Stimulated activated naive CD8-positive, alpha-beta T cell treated with anti-CD3 and anti-CD28 coated beads, Interleukin-15, Interleukin-2, amounts not matched to agents 100 ng/mL and 50 ng/mL, for 24 hours (primary cell): Measurements from ENCODE around the gene ZNF775.
A peak's percentile ranks its signal among the peaks of the same experiment; 100 is the strongest.

Source experiments
- H3K27ac Mint-ChIP-seq: one replicate; pipeline ENCODE4 v1.8.0; 2021; ENCODE audit warnings: mild to moderate bottlenecking, mixed read lengths
- H3K27me3 Mint-ChIP-seq: one replicate; pipeline ENCODE4 v1.8.0; 2021; ENCODE audit warnings: mixed read lengths
- H3K36me3 Mint-ChIP-seq: one replicate; pipeline ENCODE4 v1.8.0; 2021; ENCODE audit warnings: low read depth, mixed read lengths
- H3K4me1 Mint-ChIP-seq: one replicate; pipeline ENCODE4 v1.8.0; 2021; ENCODE audit warnings: low read depth, mixed read lengths
- H3K4me3 Mint-ChIP-seq: one replicate; pipeline ENCODE4 v1.8.0; 2021; ENCODE audit warnings: mild to moderate bottlenecking, mixed read lengths
- H3K9me3 Mint-ChIP-seq: one replicate; pipeline ENCODE4 v1.8.0; 2021; ENCODE audit warnings: mixed read lengths

ZNF775 gene

DNA sequence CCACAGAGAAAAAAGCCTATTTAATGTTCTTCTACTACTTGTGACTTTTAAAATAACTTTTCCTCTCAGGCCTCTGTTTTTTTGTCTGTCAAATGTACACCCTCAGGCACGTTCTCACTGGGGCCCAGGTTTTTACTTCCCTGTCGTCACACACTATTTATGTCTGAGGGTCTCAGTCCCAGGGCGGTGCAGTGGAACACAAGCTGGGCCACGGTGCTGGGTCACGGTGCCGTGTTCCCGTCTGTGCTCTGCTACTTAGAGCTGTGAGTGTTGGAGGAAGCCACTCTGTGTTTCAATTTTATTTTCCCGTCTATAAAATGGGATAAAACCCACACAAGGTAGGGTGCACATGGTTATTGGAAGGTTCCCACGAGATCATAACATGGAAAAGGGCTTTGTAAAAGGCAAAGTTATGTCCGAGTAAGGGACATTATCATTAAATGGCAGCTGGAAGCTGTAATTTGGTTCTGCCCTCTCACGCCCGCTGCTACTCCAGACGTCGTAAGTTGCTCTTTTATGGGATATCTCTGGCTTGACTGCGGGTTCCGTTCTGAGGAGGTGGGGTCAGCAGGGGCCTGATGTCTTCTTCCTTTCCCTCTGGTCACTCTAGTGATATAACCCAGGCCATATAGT lies 25.2 kb downstream of the ZNF775 start:
- H3K36me3 Mint-ChIP-seq: peaks cover 10% of the 10 kb centered on the region
- H3K4me1 Mint-ChIP-seq: peaks cover 71% of the 10 kb centered on the region
- no peaks in the 10 kb centered on the region for H3K9me3 Mint-ChIP-seq
- peak overlapping the region; percentile 89 for H3K4me3 Mint-ChIP-seq
- H3K27ac Mint-ChIP-seq: peak overlapping the region; percentile 90
- H3K27me3 Mint-ChIP-seq: no peaks in the 10 kb centered on the region

DNA sequence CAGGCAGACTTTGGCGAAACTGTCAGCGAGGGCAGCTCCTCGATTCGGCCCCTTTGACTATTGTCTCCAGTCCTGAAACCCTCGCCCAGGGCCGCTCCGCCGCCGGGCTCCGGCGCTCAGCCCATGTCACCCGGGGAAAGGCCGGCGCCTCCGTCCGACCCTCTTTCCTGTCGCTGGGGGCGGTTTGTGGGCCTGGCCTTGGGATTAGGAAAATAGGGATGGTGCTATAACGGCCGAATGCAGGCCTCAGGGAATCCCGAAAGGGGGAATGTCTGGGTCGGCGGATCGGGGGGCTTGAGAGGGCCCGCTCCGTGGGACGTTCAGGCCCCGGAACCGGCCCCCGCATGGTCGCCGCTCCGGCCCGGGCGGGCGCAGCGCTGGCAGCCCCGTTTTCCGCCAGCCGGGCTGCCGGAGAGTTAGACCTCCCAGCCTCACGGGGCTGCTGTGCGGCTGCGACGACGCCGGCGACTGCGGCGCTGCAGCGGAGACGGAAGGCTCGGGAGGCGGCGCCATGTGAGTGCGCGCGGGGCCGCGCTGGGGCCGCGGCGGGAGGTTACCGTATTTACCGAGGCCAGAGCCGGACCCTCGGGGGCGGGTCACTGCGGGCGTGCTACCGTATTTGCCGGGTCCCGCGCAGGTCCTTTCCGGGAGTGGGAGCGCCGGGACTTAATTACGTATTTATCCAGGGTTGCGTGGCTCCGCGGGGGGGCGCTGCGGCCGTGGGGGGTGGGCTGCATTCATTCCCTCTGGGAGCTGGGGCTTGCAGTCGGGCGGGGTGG lies 25.9 kb downstream of the ZNF775 start:
- Mint-ChIP-seq H3K4me3 (peak overlapping the region; percentile 89), H3K36me3 (peaks cover 10% of the 10 kb centered on the region), H3K4me1 (peaks cover 69% of the 10 kb centered on the region), H3K27ac (peak overlapping the region; percentile 92), H3K27me3 (no peaks in the 10 kb centered on the region), H3K9me3 (no peaks in the 10 kb centered on the region)

DNA sequence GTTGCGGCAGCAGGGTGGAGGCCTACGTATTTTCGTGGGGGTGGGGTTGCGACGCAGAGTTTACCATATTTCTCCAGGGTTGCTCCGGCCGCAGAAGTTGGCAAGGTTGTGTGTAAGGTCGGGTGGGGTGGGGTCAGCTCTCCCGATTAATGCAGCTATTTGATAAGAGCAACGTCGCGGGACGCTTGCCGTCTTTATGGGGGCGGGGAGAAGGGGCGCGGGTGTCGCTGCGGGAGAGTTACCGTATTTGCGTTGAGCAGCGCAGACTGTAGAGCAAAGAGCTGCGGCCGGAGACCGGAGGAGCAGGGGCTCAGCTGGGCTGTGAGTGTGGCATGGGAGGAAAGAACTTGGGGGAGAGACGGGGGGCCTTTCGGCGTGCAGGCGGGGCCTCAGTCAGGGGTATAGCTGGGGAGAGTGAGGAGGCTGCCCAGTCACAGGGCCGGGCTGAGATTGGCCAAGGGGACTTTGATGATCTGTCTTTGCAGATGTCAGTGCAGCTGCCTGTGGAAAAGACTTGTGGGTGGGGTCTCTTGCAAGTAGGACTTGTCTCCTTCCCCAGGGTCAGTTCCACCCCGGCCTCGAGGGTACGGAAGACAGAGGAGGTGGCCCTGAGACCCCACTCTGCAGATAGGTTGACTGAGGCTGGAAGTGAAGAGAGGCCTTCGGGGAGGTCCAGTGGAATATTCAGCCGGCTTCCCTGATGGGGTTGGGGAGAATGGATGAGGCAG lies 26.6 kb downstream of the ZNF775 start:
- Mint-ChIP-seq H3K4me3 (peak overlapping the region; percentile 80), H3K27me3 (no peaks in the 10 kb centered on the region), H3K9me3 (no peaks in the 10 kb centered on the region), H3K36me3 (peaks cover 12% of the 10 kb centered on the region), H3K27ac (peak overlapping the region; percentile 92), H3K4me1 (peaks cover 62% of the 10 kb centered on the region)

DNA sequence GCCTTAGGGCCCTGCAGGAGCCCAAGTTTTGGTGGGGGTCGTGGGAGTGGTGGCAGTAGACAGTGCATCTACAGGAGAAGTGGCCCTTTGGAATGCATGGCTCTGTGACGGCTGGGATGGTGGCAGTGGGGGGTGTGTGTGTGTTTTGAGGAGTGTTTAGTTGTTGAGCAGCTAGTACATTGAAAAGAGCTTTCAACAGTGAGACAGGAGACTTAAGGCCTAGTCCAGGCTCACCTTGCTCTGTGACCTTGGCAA lies 27.1 kb downstream of the ZNF775 start:
- Mint-ChIP-seq H3K36me3 (peaks cover 15% of the 10 kb centered on the region), H3K9me3 (no peaks in the 10 kb centered on the region), H3K4me1 (peaks cover 57% of the 10 kb centered on the region), H3K4me3 (peak overlapping the region; percentile 80), H3K27me3 (no peaks in the 10 kb centered on the region), H3K27ac (peak overlapping the region; percentile 92)

DNA sequence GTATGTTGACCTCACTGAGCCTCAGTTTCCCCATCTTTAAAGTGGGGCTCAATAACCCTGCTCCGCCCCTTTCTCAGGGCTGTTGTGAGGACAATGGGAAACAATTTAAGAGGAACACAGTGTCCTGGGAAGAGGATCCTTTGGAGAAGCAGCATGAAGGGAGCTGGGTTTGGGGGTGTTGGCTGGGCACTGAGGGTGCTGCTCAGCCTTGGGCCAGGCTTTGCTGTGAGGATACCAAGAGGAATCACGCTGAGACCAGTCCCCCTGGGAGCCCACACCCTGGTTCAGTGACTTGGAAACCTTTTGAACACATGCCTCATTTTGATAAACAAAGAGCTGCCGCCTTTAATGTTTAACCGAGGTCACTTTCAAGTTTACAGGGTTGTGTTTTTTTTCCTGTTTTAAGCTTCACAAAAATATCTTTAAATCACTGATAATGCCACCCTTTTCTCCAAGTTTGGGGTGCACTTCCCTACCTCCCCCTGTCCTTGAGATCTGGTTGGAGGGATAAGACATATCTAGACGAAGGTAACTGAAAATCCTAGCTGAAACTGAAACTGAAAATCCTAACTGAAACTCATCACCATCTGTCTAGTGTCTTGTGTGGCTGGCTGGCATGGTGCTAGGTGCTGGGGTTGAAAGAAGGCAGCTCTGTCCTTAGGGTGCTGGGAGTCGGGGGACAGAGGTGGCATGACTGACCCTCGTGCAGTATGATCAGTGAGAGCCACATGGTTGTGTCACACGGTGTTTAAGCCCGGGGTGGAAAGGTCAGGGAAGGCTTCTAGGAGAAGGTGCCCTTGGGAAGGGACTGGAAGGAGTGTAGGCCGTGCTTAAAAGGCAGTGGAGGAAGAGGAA lies 27.7 kb downstream of the ZNF775 start:
- Mint-ChIP-seq H3K4me1 (peaks cover 51% of the 10 kb centered on the region), H3K36me3 (peaks cover 15% of the 10 kb centered on the region), H3K27ac (peak overlapping the region; percentile 92), H3K9me3 (no peaks in the 10 kb centered on the region), H3K4me3 (peak overlapping the region; percentile 80), H3K27me3 (no peaks in the 10 kb centered on the region)

DNA sequence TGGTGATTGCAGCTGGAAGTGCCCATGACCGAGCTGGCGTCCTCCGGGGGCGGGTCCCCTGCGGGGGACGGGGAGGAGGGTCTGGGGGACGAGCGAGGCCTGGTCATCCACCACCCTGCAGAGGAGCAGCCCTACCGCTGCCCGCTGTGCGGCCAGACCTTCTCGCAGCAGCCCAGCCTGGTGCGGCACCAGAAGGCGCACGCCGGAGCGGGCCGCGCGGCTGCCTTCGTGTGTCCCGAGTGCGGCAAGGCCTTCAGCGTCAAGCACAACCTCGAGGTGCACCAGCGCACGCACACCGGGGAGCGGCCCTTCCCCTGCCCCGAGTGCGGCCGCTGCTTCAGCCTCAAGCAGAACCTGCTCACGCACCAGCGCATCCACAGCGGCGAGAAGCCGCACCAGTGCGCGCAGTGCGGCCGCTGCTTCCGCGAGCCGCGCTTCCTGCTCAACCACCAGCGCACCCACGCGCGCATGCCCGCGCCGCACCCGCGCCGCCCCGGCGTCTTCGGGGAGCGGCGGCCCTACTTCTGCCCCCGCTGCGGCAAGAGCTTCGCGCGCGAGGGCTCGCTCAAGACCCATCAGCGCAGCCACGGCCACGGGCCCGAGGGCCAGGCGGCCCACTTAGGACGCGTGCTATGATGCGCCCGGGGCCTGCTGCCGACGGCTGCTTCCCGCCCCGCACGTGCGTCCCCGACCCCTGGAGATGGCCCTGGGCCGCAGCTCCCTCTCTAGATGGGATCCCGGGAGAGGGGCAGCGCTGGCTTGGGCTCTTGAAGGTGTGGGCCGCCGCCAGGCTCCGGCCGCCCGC lies 28.7 kb downstream of the ZNF775 start:
- peaks cover 43% of the 10 kb centered on the region for H3K4me1 Mint-ChIP-seq
- no peaks in the 10 kb centered on the region for H3K27me3 Mint-ChIP-seq
- H3K27ac Mint-ChIP-seq: no peak overlapping the region
- H3K9me3 Mint-ChIP-seq: no peaks in the 10 kb centered on the region
- peaks cover 15% of the 10 kb centered on the region for H3K36me3 Mint-ChIP-seq
- no peak overlapping the region for H3K4me3 Mint-ChIP-seq

DNA sequence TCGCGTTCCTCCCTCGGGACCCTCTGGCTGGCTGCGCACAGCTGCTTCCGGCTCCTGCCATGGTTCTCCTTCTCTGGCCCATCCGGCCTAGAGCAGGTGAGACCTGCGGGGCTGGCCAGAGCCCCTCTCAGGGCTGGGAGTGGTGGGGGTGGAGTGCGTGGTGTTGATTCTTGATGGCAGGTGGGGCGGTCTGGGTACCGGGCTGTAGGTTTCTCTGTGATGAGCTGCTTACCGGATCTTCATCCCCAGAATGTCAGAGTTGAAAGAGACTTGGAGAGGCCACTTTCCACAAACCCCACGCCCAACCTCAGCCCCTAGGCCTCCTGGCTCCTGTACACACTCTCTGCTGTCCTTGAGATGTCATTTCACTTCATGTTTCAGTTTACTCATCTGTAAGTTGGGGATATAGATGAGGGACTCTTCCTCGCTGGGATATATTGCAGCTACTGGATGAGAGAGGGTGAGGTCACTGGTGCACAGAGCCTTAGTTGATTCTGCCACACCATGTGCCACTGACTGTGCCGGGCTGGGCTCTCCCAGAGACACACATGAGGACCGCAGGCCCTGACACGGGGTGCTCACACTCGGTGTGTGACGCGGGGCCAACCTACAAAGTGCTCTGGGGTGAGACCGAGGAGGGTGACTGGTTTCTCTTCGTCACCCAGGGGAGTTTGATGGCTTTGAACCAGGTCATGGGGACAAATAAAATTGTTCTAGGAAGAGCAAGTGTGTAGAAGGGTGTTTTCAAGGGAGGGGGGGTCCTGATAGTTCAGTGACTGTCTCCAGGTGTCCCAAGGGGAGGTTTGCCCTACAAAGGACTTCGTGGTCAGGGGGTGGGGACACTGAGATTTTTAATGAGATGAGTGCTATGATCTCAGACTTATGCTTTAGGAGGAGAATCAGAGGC lies 29.5 kb downstream of the ZNF775 start:
- Mint-ChIP-seq H3K4me3 (peak overlapping the region; percentile 22), H3K4me1 (peaks cover 39% of the 10 kb centered on the region), H3K27ac (peak overlapping the region; percentile 79), H3K36me3 (peaks cover 15% of the 10 kb centered on the region), H3K9me3 (no peaks in the 10 kb centered on the region), H3K27me3 (no peaks in the 10 kb centered on the region)

DNA sequence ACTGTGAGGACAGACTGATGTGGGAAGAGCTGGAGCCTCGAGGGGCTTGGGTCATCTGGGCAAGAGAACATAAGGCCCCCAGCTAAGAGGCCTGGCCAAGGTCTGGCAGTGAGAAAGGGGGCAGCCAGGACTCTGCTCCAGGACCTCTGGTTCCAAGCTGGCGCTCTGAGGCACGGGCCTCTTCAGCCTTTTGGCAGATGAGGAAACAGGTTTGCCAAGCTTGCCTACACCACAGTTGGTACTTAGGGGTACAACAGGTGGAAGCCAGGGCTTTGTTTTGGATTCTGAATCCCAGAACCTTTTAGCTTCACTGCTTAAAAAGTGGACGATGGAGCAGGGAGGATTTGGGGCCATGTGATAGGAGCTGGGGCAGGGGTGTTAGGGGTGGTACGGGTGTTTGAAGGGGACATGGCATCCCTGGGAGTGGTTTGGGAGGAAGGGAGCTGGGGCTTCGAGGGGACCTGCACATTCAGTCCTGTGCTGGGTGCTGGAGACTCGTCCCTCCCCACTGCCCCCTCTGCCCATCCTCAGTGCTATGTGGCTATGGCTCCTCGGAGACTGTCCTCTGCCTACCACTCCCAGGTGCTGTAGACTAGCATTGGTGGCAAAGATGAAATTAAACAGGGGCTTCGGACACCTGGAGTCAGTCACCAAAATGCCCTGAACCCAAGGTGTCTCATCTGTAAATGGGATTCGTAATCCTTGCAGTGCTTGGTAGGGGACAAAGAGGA lies 30.3 kb downstream of the ZNF775 start:
- Mint-ChIP-seq H3K36me3 (peaks cover 15% of the 10 kb centered on the region), H3K27ac (peak overlapping the region; percentile 79), H3K9me3 (no peaks in the 10 kb centered on the region), H3K27me3 (no peaks in the 10 kb centered on the region), H3K4me1 (peaks cover 31% of the 10 kb centered on the region), H3K4me3 (no peak overlapping the region)

DNA sequence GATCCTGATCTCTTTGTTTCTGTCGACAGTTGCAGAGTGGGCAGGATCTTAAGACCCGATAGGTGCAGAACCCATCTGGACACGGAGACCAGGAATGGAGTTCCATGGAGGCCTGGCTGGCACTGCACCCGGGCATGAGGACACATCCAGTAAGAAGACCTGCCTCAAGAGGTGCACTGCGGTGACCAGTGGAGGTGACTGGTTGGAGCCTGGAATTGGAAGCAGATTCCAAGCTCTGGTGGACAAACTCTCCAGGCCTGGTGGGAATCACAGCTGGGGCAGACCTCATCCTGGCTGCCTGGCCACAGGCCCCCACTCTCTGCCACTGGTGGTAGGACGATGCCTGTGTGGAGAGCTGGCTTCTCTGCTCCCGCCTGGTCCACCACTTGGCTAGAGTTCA lies 31.0 kb downstream of the ZNF775 start:
- Mint-ChIP-seq H3K36me3 (peaks cover 15% of the 10 kb centered on the region), H3K4me1 (peaks cover 28% of the 10 kb centered on the region), H3K27ac (no peak overlapping the region), H3K9me3 (no peaks in the 10 kb centered on the region), H3K4me3 (no peak overlapping the region), H3K27me3 (no peaks in the 10 kb centered on the region)

DNA sequence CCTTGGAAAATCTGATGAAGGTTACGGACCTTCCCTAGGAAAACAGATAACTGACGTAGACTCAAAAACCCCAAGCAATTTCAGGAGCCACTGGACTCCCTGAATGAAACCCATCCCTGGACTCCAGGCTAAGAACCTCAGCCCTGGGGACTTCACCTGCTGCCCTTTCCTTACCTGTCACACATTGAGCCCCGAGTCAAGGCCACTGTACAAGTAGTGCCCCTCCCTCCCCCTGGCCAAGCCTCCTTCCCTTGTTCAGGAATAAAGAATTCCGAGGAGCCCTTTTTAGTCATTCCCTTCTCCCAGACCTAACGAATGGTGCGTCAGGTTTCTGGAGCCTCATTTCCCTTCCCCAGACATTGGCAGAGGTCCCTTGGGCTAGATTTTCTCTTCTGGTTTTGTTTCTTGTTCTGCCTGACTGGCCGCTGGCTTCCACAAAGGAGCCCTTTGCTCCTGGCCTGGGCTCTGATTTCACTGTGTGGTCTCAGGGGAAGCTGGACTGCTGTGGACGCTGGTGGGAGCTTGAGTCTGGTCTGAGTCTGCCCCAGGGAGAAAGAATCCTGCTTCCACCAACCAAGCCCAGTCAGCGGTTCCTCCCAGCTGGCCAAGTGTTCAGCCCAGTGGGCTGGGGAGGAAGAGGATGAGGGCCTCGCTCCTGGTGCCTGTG lies 31.7 kb downstream of the ZNF775 start:
- H3K9me3 Mint-ChIP-seq: no peaks in the 10 kb centered on the region
- no peak overlapping the region for H3K27ac Mint-ChIP-seq
- no peaks in the 10 kb centered on the region for H3K27me3 Mint-ChIP-seq
- peaks cover 24% of the 10 kb centered on the region for H3K4me1 Mint-ChIP-seq
- H3K36me3 Mint-ChIP-seq: peaks cover 15% of the 10 kb centered on the region
- no peak overlapping the region for H3K4me3 Mint-ChIP-seq

DNA sequence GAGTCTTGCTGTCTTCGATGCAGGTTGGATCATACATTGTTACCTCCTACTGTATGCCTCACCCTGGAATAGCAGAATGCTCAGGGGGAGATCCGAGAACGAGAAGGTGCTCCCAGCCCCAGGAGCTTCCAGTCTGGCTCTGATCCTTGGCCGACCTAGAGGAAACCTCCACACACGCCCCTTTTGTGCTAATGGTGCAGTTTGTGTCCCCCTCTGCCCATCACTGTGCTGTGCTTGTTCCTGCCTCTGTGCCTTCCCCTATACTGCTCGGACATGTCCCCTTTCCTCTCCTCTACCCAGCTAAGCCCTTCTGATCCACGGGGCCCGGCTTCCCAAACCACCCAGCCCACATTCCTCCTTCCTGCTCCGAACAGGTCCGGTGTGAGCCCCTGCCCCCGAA lies 32.5 kb downstream of the ZNF775 start:
- Mint-ChIP-seq H3K4me3 (no peak overlapping the region), H3K4me1 (peaks cover 16% of the 10 kb centered on the region), H3K27ac (no peak overlapping the region), H3K9me3 (no peaks in the 10 kb centered on the region), H3K36me3 (peaks cover 15% of the 10 kb centered on the region), H3K27me3 (no peaks in the 10 kb centered on the region)

DNA sequence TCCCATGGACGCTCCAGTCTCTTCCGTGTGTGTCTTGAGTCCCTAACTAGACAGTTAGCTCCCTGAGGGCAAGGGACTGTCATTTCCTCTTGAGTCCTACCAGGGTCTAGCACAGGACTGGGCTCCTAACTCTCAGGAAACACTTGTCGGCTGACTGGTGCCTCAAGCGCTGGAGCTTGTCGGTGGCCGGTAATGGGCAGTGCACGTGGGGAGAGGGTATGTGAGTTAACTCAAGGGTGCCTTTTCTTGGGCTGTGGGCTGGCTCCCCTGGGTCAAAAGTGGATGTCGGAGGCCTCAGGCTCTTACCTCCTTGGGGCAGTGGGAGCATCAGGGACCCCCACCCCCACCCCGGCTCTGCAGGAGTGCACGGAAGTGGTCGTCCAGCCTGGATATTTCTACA lies 32.9 kb downstream of the ZNF775 start:
- no peaks in the 10 kb centered on the region for H3K9me3 Mint-ChIP-seq
- no peaks in the 10 kb centered on the region for H3K27me3 Mint-ChIP-seq
- no peak overlapping the region for H3K4me3 Mint-ChIP-seq
- H3K27ac Mint-ChIP-seq: no peak overlapping the region
- H3K36me3 Mint-ChIP-seq: peaks cover 14% of the 10 kb centered on the region
- H3K4me1 Mint-ChIP-seq: peaks cover 12% of the 10 kb centered on the region
